SHP77 (cell line): ENCODE results near the gene PAPPA2.

ENCODE experiments used
- DNase-seq, 2 experiments: peaks; one replicate each; lab custom pipeline; 2025; lab: John Stamatoyannopoulos, UW

Gene PAPPA2

DNA sequence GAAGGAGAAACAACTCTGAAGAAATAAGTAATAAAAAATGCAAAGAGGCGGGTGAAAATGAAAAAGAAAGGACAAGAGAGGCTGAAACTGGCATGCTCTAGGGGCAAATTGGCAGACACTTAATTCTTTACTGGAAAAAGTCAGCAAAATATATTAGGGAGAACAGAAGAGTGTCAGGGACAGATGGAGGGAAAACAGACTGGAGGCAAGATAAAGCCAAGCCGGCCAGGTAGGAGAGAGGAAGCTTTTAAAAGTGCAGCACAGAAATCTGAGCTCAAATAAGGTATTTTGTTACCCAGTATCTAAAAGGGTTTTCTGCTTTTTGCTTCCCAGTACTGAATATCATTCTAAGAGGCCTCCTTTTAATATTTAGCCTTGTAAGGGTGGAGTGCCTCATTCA lies 339.3 kb downstream of the PAPPA2 start:
- no peak for DNase-seq

DNA sequence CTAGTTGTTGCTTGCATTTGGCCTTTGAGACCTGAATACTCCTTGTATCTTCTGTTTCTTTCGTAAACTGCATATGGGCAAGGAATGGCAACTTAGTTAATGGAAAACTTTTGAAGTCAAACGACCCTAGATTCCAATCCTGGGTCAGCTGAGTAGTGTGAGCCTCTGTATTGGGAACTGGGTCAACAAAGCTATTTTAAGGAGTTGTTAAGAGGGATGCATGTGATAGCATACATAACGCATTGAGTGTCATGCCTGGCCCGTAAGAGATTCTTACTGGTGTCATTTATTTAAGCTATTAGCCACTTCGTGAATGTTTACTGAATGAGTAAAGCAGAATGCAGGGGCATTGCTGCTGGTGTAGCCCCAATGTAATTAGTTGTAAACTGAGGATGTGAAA lies 340.1 kb downstream of the PAPPA2 start:
- DNase-seq, result no peak

DNA sequence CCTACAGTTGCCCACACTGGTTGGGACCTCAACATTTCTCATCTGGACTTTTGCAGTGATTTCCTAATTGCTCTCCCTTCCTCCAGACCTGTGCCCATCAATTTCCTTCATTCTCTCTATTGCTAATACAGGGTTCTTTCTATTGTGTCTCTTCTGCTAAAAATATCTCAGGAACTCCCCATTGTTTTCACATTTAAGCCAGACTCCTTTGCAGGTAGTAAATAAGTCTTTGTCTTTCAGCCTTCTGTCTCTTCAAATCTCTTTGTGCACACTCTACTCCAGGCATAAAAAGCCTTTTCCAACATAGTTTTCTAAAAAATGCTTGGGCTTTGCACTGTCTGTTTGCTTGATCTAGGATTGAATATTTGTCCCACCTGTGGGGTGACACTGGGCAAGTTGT lies 340.6 kb downstream of the PAPPA2 start:
- no peak for DNase-seq

DNA sequence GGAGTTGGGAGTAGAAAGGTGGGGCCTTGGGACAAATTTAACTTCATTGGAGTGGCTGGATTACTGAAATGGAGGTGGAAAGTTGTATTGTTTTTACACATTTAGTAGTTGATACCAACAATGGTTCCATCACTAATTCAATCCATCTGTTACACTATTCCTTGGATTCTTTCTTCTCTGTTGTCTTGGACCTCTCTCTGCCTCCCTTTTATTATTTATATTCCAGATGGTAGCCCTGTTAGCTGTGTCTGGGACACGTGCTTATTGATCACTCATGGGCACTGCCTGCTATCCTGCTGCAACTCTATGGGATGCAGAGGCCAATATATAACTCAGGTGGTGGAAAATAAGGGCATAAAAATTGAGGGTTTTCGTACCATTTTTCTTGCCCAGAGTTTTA lies 346.3 kb downstream of the PAPPA2 start:
- DNase-seq, result no peak

DNA sequence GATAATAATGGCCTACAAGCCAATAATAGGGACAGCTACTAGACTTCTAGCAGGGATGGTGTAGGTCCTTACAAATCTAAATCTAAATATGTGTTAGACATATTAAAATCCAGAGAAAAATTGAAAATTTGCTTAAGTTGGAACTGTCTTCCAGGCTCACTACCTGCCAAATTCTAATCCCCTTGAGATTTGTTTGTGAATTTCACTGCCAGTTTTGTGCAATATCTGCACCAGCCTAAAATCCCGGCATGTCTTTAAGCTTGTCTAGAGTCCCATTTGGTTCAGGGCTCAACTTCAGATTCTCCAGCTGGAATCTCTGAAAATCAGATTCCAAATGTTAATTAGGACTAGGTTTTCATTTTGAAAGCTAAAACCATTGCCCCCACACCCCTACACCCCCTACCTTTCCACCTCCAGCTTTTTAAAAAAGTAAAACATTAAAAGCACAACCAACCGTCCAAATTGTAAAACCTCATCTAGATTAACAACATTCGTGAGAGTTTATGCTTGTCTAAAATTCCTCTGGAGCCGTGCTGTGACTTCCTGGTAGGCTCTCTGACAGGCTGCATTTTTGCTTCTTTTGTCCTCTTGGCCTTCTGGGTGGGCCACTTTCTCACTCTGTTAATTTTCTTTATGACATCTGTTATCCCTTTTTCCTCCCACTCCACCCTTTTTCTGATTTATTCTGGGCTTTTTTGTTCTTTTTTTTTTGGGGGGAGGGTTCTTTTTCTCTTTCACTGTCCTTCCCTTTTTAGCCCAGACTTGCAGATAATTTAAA lies 348.7 kb downstream of the PAPPA2 start:
- DNase-seq, result no peak

DNA sequence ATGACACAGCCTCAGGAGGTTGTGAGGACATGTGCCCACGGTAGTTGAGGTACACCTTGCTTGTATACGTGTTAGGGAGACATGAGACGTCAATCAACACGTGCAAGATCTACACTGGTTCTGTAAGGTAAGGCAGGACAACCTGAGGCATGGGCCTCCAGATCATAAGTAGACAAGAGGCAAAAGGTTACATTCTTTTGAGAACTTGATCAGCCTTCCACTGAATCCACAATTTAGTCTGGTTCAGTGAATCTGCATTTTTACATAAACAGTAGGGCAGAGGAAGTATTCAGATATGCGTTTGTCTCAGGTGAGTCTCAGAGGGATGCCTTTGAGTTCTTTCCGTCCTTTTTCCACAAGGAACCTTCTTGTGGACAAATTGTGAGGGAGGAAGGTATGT lies 352.6 kb downstream of the PAPPA2 start:
- DNase-seq, result no peak

DNA sequence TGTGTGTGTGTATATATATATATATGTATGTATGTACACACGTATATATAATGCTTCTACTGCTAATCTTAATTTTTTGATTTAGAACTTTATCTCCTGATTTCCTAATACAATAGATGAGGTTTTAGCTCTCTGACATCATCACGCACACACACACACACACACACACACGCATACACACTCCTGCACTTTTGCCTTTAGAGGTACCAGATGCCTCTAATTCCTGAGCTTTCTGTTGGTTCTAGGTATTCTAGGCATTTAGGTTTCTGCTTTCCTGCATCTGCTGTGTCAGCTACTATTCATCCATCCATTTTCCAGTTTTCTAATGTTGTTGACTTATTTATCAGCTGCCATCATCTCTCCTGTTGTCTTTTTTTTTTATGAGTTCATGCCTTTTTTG lies 353.3 kb downstream of the PAPPA2 start:
- no peak for DNase-seq

DNA sequence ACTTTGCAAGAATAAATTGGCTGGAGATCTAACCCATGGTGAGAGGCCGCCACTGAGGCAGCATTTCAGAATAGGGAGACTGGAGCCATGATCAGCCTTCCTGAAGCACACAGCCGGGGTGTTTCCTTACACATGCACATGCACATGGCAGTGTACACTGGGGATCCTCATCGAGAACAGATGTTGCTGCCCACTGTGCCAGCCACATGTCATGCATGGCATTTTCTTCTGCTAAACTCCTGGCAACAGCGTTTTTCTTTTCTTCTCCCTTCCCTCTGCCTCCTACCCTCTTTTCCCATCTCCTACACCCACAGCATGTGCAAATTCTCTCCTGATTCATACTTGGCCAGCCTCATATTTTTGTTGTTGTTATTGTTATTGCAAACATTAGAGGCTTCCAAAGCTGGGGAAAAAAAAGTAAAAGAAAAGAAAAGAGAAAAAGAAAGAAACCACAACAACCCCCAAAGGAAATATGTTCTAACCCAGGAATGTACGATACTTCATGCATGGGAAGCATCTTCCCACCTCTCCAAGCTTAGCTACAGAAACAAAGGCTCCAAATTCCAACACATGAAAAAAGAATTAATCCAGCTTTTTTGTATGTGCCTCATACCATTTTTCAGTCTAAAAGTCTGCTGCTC lies 357.5 kb downstream of the PAPPA2 start:
- no peak for DNase-seq

DNA sequence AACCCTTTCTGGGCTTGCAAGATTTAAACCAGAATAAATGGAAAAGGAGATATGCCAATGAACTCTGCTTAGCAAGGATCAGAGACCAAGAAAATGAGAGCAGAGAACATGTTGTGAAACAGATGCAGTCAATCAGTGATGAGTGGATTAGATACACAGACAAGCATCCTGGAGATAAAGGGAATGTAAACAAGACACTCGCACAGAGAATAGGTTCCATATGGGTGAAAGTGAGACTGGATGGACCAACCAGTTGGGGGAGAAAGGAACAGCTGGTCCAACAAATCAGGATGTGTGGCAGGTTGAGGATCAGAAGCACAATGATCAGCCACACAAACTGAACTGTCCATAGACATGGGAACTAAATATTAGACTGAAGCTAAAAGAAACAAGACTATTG lies 363.3 kb downstream of the PAPPA2 start:
- DNase-seq, result peak in 1 of 2 experiments; percentile 38

DNA sequence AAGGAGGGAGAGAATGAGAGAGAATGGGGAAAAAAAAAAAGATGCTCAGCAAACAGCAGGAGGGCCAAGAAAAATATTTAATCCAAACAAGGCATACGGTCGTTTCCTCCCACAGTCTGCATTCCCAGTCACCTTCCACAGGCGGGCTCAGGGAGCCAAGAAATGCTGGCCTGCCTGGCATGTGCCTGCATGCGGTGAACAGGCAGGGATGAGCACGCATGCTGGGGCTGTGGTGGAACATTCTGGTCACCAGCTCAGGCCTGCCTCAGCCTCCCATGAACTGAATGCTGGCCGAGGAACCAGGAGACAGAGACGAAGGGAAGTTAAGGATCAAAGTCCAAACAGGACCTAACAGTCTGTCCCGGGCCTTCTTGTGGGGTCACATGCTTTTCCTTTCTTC lies 366.3 kb downstream of the PAPPA2 start:
- no peak for DNase-seq

DNA sequence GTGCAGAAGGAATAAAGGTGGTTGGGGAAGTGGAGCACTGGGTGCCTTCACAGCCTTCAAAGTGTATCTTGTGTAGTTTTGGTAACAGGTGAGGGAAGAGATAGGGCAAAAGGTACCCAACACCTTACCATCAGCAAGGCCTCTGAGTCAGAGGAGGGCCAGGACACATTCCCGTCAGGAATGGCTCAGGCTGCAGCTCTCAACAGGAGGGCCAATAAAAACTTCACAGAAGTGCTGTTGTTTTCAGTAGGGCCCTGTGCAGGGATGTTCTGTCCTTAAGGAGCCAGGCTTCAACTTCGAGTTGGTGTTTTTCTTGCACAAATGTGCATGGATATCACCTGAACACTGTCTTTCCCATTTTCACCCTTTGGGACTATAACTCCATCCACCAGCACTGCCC lies 368.2 kb downstream of the PAPPA2 start:
- no peak for DNase-seq

DNA sequence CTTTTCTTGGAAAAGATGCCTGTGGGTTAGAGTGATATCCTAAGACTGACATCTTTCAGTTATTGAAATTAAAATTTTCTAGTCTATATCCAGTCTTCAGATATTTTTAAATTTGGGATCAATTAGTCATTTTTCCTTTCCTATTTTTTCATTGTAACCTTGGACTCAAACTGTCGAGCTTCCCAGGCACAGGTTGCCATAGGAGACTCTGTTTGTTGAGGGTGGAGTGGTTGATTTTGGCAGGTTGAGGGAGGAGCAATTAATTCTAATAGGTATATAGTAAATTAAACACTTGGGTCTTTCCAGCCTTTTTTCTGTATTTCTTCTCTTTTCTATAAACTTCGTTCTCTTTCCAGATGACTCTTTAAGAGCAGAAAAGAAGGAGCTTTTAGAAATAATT lies 374.7 kb downstream of the PAPPA2 start:
- DNase-seq, result no peak

DNA sequence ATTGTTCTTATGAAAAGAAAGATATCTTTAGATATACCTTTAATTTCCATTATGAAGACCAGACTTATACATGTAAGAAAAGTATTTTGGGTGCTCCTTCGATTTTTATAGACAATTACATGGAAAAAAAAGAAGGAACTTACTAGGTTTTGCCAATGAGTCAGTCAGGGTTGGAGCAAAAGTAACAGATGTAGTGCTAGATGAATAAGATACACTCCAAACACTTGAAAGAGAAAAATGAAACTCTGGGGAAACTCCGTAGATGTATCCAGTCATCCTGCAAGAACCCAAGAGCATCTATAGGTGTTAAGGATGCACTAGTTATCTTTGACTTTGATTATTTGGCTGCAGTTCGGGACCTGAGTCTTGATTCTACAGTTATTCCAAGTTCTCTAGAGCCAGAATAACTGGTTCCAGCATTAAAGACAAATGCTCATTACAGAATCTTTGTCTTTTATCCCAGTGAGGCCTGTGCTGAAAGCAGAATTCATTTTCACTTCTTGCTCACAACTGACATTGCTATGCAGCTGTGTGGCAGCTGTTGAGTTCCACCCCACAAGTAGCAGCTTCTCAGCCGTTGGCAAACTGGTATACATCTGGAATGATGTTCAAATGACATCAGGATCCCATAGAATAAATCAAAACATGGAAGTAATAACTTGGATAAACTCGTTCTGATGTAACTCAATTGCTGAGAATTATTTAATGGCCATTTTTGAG lies 375.5 kb downstream of the PAPPA2 start:
- DNase-seq, result no peak

DNA sequence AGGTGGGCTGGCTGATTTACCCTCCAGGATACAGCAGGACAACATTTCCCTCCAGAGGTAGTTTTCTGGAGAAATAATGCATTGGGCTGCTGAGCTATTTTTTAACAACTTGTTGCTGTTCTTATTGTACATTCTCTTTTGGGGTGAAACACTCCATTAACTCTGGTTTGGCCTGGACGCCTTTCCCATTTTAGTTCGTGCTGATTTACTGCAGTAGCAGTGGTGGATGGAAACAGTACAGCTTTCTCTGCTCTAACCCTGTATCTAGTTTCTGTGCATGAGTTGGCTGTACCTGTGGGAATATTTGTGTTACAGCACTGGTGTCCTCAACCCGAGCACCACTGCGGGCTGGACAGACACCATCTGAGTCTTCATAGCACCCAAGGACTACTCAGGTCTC lies 376.2 kb downstream of the PAPPA2 start:
- no peak for DNase-seq

DNA sequence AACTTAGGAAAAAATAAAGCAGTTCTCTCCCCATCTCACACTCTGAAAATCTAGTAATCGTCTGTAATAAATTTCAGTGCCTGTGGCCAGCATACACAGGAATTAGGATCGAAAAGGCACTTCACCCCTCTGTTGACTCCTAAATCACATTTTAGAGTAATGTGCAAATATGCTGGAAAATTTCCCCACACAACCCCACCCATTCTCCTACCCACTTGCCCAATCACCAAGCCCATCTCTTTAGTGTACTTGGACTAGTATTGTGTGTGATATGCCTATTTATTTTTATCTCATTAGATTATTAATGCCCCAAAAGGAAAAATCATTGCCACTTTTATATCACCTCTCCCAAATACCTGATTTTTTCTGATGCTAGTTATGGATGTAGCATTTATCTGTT lies 378.3 kb downstream of the PAPPA2 start:
- DNase-seq, result no peak

DNA sequence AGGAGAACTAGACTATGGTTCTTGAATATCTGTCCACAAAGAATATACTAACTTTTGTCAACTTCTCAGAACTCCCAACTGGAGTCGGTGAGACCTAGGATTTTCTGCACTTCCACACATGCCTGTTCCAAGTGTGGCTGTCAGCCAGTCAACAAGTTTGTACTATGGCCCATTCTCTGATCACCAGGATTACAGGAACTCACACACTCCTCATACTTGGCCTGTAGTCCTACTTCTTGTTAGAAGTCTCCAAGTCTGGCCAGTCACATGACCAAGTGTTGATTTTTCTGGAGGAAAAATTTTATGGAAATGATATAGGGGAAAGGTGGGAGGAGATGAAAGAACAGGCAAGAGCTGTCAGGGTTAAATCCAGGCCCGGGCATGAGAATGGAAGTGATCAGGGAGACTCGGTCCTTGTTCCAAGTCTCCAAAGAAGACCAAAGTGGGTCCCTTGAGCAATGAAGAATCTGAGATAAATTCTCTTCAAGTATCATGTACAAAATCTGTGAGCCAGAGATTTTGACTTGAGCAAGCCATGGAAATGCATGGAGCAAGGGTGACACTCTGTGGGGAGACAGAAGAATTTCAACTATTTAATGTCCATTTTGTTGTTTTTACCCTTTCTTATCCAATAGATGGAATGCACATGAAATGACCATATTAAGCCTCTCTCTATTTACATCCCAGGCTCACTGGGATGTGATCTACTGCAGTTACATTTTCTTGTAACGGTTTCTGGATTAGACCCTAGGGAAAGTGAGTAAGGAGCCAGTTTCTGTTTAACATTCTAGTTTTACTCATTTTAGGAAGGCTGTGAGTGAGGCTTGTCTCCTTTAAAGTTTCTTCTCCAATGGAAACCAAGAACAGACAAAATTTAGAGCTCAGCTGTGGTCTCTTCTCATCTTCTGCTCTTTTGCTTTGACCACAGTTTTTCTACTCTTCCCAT lies 380.6 kb downstream of the PAPPA2 start:
- DNase-seq, result peak; percentile 12 to 49

DNA sequence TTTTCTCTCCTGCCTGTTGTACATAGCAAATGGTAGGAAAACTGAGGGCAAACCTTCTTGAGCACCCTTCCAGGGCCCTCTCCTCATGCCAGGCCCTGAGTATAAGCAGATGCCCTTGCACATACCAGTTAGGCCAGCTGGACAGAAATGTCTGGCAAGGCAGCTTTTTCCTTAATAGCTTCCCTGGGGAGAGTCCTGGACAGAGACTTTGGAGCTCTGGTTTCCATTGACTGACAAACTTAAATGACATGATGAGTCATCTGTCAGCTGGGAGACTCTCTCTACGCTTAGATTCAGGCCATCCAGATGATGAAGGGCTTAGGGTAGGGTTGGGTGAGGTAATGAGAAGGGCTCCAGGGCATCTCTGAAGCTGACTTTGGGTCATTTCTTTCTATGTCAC lies 384.1 kb downstream of the PAPPA2 start:
- no peak for DNase-seq

DNA sequence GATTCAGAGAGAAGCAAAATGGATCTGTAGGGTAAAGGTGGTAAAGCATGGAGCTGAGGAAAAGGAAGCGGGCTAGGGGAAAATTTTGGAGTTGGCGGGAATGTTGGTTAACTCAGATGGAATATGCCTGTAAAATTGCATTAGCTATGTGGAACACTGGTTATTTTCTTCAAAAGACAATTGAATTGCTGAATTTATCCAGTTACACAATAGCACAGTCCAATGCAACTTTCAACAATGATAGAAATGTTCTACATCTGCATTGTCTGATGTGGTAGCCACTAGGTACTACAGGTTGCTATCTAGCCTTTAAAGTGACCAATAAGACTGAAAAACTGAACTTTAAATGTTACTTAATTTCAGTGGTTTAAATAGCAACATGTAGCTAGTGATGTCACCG lies 386.3 kb downstream of the PAPPA2 start:
- DNase-seq, result no peak

DNA sequence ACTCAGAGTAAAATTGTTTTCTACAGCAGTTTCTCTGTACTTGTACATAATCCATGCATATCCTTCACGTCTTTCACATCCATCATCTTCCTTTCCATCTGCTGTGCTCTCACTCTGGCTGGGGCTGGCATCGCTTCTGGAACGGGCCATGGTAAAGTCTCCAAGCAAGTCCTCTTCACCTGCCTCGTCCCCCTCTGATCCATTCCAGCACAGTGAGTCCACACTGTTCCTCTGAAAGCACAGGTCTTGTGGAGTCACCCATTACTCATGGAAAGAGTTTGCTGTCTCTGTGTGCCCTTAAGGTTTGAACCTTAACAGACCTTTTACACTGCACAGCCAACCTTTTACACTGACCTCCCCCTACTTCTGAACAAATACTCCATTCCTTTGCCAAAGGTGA lies 387.9 kb downstream of the PAPPA2 start:
- no peak for DNase-seq

DNA sequence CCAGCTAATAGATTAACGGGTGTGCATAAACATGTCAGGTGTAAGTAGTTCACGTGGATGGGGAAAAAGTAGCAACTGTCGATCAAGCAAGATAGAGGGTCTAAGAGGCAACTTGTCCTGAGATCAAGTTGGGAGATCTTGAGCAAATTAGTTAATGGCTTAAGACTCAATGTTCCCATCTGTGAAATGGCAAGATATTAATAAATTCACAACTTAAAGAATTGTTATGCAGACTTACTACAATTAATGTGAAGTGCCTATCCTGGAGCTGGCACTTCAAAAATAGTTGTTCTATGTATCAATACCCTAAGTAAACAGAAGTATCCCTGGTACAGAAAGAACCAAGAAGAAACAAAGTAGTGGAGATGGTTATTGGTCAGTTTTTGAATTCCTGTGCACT lies 389.1 kb downstream of the PAPPA2 start:
- no peak for DNase-seq

DNA sequence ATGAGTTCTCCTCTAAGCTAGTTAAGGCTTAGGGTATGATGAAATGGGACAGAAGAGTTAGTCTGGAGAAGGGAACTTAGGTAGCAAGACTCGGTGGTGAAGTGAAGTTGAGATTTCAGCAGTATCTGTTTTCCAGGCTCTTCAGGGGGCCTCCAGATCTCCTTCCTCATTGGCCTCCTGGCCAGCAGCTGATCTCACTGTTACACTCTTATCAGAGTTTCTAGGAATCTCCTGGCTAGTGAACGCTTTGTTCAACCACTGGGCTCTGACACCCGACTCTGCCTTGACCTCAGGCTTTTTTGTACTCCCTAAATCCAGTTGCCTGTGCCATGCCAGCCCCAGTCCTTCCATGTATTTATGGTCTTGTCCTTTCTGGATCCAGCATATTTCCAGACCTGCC lies 390.5 kb downstream of the PAPPA2 start:
- DNase-seq, result no peak

DNA sequence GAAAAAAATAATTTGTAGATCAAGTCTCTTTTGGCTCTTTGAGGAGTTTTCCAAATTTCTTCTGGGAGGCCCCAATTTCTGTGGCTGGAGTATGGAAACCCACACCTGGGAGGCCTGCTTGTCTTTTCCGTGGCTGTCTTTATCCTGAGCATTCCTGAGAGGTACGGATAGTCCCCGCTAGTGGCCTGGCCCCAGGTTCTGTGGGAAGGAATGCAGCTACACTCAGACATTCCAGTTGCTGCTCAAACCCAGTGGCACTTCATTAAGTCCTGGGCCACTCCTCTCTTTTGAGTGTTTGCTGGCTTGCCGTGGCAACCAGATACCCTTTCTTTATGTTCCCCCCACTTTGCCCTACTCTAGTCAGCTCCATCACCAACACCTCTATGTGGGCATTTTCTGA lies 391.1 kb downstream of the PAPPA2 start:
- no peak for DNase-seq
